ENCODE results near the gene TRMT61A. TPM values are rescaled to one million over a fixed set of nuclear protein-coding genes. Genes with fewer than 3 reads are reported as not detected.

The TRMT61A gene
- total and polyA plus RNA-seq, 9 of the 15 experiments (the other 6 are each of a cell fraction or from before 2014, with no cell fraction given): 0.10 to 24.8 (median 5.1) TPM

GRCh38 chr14:103530390-103530789 is 1.4 kb downstream of the TRMT61A start (continued):
- TF ChIP-seq ZNF57 (CRISPR knock-in tag; IDR thresholded peaks at IDR 0.05): no peak
- TF ChIP-seq MIER1 (IDR thresholded peaks at IDR 0.05; ENCODE audit: low read depth): peak; percentile 90
- TF ChIP-seq, protein P1, sequence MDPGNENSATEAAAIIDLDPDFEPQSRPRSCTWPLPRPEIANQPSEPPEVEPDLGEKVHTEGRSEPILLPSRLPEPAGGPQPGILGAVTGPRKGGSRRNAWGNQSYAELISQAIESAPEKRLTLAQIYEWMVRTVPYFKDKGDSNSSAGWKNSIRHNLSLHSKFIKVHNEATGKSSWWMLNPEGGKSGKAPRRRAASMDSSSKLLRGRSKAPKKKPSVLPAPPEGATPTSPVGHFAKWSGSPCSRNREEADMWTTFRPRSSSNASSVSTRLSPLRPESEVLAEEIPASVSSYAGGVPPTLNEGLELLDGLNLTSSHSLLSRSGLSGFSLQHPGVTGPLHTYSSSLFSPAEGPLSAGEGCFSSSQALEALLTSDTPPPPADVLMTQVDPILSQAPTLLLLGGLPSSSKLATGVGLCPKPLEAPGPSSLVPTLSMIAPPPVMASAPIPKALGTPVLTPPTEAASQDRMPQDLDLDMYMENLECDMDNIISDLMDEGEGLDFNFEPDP (CRISPR knock-in tag; IDR thresholded peaks at IDR 0.05): no peak
- no peak for TF ChIP-seq EP400 (IDR thresholded peaks at IDR 0.05)
- no peak for TF ChIP-seq MCM3 (IDR thresholded peaks at IDR 0.05)
- no peak for TF ChIP-seq RBM14 (IDR thresholded peaks at IDR 0.05; ENCODE audit: borderline replicate concordance, insufficient read depth, low read depth, low read length)
- TF ChIP-seq THAP7 (CRISPR knock-in tag; IDR thresholded peaks at IDR 0.05): no peak
- TF ChIP-seq ZNF263 (CRISPR knock-in tag; IDR thresholded peaks at IDR 0.05; ENCODE audit: borderline replicate concordance): peak; percentile 22; the same call in 1 of the 2 replicates
- TF ChIP-seq ZNF23 (CRISPR knock-in tag; IDR thresholded peaks at IDR 0.05): no peak
- TF ChIP-seq EHMT2 (IDR thresholded peaks at IDR 0.05): peak; percentile 96
- TF ChIP-seq REST (IDR thresholded peaks at IDR 0.05; ENCODE audit: borderline replicate concordance): peak; percentile 97
- TF ChIP-seq REST (CRISPR knock-in tag; IDR thresholded peaks at IDR 0.05; ENCODE audit: low read depth): peak; percentile 93
- no peak for TF ChIP-seq KDM4B (IDR thresholded peaks at IDR 0.05; ENCODE audit: borderline replicate concordance in 2 of 2, low read depth in 1 of 2)
- no peak for TF ChIP-seq KHSRP (IDR thresholded peaks at IDR 0.05)
- no peak for TF ChIP-seq NCOA6 (IDR thresholded peaks at IDR 0.05)
- TF ChIP-seq MXI1 (IDR thresholded peaks at IDR 0.05; ENCODE audit: low read depth, low read length): 0 out of 2 replicates have a peak, but pooled peaks have one; percentile 33

All from K562 (cell line).